K562 (cell line): ENCODE measurements around the gene DGUOK. TPM values are rescaled to one million over a fixed set of nuclear protein-coding genes. Genes with fewer than 3 reads are reported as not detected.
A peak's percentile ranks its signal among the peaks of the same experiment; 100 is the strongest.

Experiments
- ATF7 ChIP-seq: fragments of 450-650 bp; IDR thresholded peaks from 2 replicates; pipeline ENCODE4 v1.7.1; 2014; ENCODE audit warnings: mild to moderate bottlenecking, moderate library complexity
- BCOR ChIP-seq: fragments of 450-650 bp; IDR thresholded peaks from 2 replicates; pipeline ENCODE4 v1.6.1; 2016
- CREM ChIP-seq: IDR thresholded peaks from 2 replicates; pipeline ENCODE4 v1.6.1; 2014; ENCODE audit warnings: antibody characterized with exemption, low read depth
- CSDE1 ChIP-seq, 2 experiments: fragments of 450-650 bp; IDR thresholded peaks; 2 replicates each; pipeline ENCODE4 v1.6.1; 2016; ENCODE audit warnings: mild to moderate bottlenecking in 1 of 2
- ELF2 ChIP-seq: fragments of 250-450 bp; sonication (Bioruptor Pico); IDR thresholded peaks from 2 replicates; pipeline ENCODE4 v1.5.0; 2021; ENCODE audit warnings: mild to moderate bottlenecking
- HMGXB4 ChIP-seq: sonication (generic); formaldehyde crosslinking; IDR thresholded peaks from 2 replicates; pipeline ENCODE4 v1.8.1; 2023; ENCODE audit warnings: mild to moderate bottlenecking, missing genetic modification reagents
- MAFK ChIP-seq: IDR thresholded peaks from 2 replicates; pipeline ENCODE4 v1.6.1; 2011; ENCODE audit warnings: low read length, improper control_type of control experiment
- POLR2G ChIP-seq: fragments of 200-400 bp; formaldehyde crosslinking; IDR thresholded peaks from 2 replicates; pipeline ENCODE4 v1.6.1; 2017; ENCODE audit warnings: low read depth, mild to moderate bottlenecking, antibody characterized with exemption, low read length, moderate library complexity
- PRDM10 ChIP-seq: fragments of 450-650 bp; IDR thresholded peaks from 2 replicates; pipeline ENCODE4 v1.6.1; 2018; ENCODE audit not compliant: partially characterized antibody
- RBBP5 ChIP-seq: fragments of 200-600 bp; sonication (generic); IDR thresholded peaks from 2 replicates; pipeline ENCODE4 v1.6.1; 2012; ENCODE audit warnings: borderline replicate concordance, mild to moderate bottlenecking, low read length, control low read depth, inconsistent platforms; ENCODE audit not compliant: insufficient read depth, poor library complexity, severe bottlenecking
- TBL1XR1 ChIP-seq, 2 experiments: IDR thresholded peaks; 2 replicates each; pipeline ENCODE4 v1.6.1; 2012; ENCODE audit warnings: improper control_type of control experiment in 2 of 2, low read length in 2 of 2, mild to moderate bottlenecking in 1 of 2
- polyA plus RNA-seq, 8 experiments: library from polyadenylated mRNA; depleted of rRNA in 4 of 8; stranded (reverse) in 5 of 8; unstranded in 3 of 8; fragments of >200 nt; fragmentation: Nextera tagmentation in 2 of 8; fragmentation: Illumina TruSeq in 1 of 8; extraction: Ambion mirVana in 2 of 8; extraction: Trizol in 1 of 8; gene quantifications; 2 replicates each; pipeline versions ENCODE4 v1.2.1 to v1.2.3, GENCODE V29; 2011 to 2014; ENCODE audit warnings: inconsistent platforms in 1 of 8, missing spikeins in 1 of 8
- total RNA-seq, 7 experiments: library from RNA; depleted of rRNA in 6 of 7; stranded (reverse); fragments of >200 nt in 6 of 7; fragmentation: Illumina TruSeq in 2 of 7; extraction: Trizol in 2 of 7; gene quantifications; 2 replicates each; pipeline versions ENCODE4 v1.2.1 to v1.2.3, GENCODE V29; 2011 to 2021; ENCODE audit warnings: low replicate concordance in 1 of 7

The DGUOK gene
- total and polyA plus RNA-seq, 9 of the 15 experiments (the other 6 are each of a cell fraction or from before 2014, with no cell fraction given) = 67.0 to 288 (median 126) TPM

- TF ChIP-seq PRDM10 (no peak), POLR2G (peak; percentile 79), ELF2 (no peak), BCOR (0 out of 2 replicates have a peak, but pooled peaks have one; percentile 29), HMGXB4 (CRISPR knock-in tag) (no peak), CSDE1 (IDR thresholded peaks at IDR 0.05) (no peak), TBL1XR1 (IDR thresholded peaks at IDR 0.05; ENCODE audit: low read length in 2 of 2) (no peak), CREM (0 out of 2 replicates have a peak, but pooled peaks have one; percentile 9), RBBP5 (peak; percentile 48), MAFK (no peak), ATF7 (peak; percentile 47; the same call in 1 of the 2 replicates)
These were observed 76.1 kb downstream of the DGUOK start (continued) for GRCh38 chr2:74002505-74003421.
